Measurements from ENCODE around the gene GABPB2. TPM values are rescaled to one million over a fixed set of nuclear protein-coding genes. Genes with fewer than 3 reads are reported as not detected.
A peak's percentile ranks its signal among the peaks of the same experiment; 100 is the strongest.

GABPB2 gene
- total RNA-seq, 1 donor: 16.3 TPM

GRCh38 chr1:151164732-151165280, 94.2 kb downstream of the GABPB2 start:
- peak overlapping the region; percentile 93 for H2AFZ ChIP-seq (ENCODE audit: low read length)
- H3K4me3 ChIP-seq (ENCODE audit: insufficient read depth, low read length): peak overlapping the region; percentile 81
- H3K9me3 ChIP-seq (ENCODE audit: low read depth, low read length): no peaks in the 10 kb centered on the region
- DNase-seq (ENCODE audit: insufficient read length, low spot score, missing footprints): peak; percentile 87
- peaks cover 33% of the 10 kb centered on the region for H3K36me3 ChIP-seq (ENCODE audit: insufficient read depth, low read length)
- H4K20me1 ChIP-seq (ENCODE audit: insufficient read depth, low read length): no peaks in the 10 kb centered on the region
- peaks cover 28% of the 10 kb centered on the region for H3K79me2 ChIP-seq (ENCODE audit: insufficient read depth, low read length)
- no peaks in the 10 kb centered on the region for H3K27me3 ChIP-seq (ENCODE audit: insufficient read depth, low read length)
- peak overlapping the region; percentile 94 for H3K4me2 ChIP-seq (ENCODE audit: insufficient read depth, low read length)
- H3K27ac ChIP-seq (ENCODE audit: low read depth, low read length): peak overlapping the region; percentile 67
- H3K4me1 ChIP-seq (ENCODE audit: insufficient read depth, low read length): peaks cover 22% of the 10 kb centered on the region
- TF ChIP-seq, protein P1, sequence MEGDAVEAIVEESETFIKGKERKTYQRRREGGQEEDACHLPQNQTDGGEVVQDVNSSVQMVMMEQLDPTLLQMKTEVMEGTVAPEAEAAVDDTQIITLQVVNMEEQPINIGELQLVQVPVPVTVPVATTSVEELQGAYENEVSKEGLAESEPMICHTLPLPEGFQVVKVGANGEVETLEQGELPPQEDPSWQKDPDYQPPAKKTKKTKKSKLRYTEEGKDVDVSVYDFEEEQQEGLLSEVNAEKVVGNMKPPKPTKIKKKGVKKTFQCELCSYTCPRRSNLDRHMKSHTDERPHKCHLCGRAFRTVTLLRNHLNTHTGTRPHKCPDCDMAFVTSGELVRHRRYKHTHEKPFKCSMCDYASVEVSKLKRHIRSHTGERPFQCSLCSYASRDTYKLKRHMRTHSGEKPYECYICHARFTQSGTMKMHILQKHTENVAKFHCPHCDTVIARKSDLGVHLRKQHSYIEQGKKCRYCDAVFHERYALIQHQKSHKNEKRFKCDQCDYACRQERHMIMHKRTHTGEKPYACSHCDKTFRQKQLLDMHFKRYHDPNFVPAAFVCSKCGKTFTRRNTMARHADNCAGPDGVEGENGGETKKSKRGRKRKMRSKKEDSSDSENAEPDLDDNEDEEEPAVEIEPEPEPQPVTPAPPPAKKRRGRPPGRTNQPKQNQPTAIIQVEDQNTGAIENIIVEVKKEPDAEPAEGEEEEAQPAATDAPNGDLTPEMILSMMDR (IDR thresholded peaks at IDR 0.05; ENCODE audit: extremely low read depth, low read depth, low read length): no peak

GRCh38 chr1:151165281-151165737, 94.7 kb downstream of the GABPB2 start:
- H3K4me2 ChIP-seq (ENCODE audit: insufficient read depth, low read length): peak overlapping the region; percentile 94
- peak overlapping the region; percentile 81 for H3K4me3 ChIP-seq (ENCODE audit: insufficient read depth, low read length)
- no peaks in the 10 kb centered on the region for H4K20me1 ChIP-seq (ENCODE audit: insufficient read depth, low read length)
- H3K9me3 ChIP-seq (ENCODE audit: low read depth, low read length): no peaks in the 10 kb centered on the region
- H3K4me1 ChIP-seq (ENCODE audit: insufficient read depth, low read length): peaks cover 22% of the 10 kb centered on the region
- DNase-seq (ENCODE audit: insufficient read length, low spot score, missing footprints): no peak
- peak overlapping the region; percentile 93 for H2AFZ ChIP-seq (ENCODE audit: low read length)
- H3K79me2 ChIP-seq (ENCODE audit: insufficient read depth, low read length): peaks cover 28% of the 10 kb centered on the region
- peak overlapping the region; percentile 67 for H3K27ac ChIP-seq (ENCODE audit: low read depth, low read length)
- TF ChIP-seq, protein P1 (IDR thresholded peaks at IDR 0.05; ENCODE audit: extremely low read depth, low read depth, low read length): no peak
- peaks cover 30% of the 10 kb centered on the region for H3K36me3 ChIP-seq (ENCODE audit: insufficient read depth, low read length)
- H3K27me3 ChIP-seq (ENCODE audit: insufficient read depth, low read length): no peaks in the 10 kb centered on the region

DNA sequence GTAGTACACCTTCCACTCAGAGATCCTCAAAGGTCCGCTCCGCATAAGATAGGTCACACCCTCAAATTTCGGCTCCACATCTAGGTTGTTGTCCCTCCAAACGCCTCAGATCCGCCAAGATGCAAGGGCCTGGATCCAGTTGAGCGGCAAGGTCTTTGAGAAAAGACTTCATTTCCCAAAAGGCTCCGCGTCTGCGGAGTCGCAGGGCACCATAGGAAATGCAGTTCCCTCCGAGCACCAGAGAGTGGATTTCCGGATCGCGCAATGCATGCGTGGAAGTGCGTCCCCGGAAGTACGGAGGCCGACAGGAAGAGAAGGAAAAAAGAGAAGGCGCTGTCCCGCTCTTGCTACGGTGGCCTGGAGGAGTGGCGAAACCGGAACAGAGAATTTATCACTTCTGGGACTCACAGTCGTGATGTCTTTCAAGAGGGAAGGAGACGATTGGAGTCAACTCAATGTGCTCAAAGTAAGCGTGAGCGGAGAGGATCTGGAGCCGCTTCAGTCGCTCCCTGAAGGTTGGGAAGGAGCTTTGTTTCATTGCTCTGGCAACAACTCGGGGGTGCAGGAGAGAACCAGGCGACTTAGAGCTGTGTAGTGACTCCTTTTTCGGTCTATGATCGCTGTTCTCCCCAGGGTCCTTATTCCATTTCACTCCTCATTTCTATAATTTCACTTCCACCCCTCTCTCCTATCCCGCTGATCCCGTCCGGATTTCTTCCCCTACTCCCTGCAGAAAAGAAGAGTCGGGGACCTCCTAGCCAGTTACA, 95.4 kb downstream of the GABPB2 start, which contains the start of the genes LYSMD1 and SCNM1:
LYSMD1 (minus strand) TSS at position 165 of the 767 bp plus-strand sequence. CDS start 644 bp downstream, outside the sequence.
SCNM1 (plus strand) TSS at position 407 of the 767 bp plus-strand sequence; CDS start at position 416, 9 bp downstream.
- TF ChIP-seq, protein P1 (IDR thresholded peaks at IDR 0.05; ENCODE audit: extremely low read depth, low read depth, low read length): no peak
- H3K36me3 ChIP-seq (ENCODE audit: insufficient read depth, low read length): peaks cover 29% of the 10 kb centered on the region

GRCh38 chr1:151166505-151166956, 96.0 kb downstream of the GABPB2 start:
- DNase-seq (ENCODE audit: insufficient read length, low spot score, missing footprints): peak; percentile 94
- TF ChIP-seq, protein P1 (IDR thresholded peaks at IDR 0.05; ENCODE audit: extremely low read depth, low read depth, low read length): no peak
- Histone ChIP-seq H3K27me3 (ENCODE audit: insufficient read depth, low read length) (no peaks in the 10 kb centered on the region), H2AFZ (ENCODE audit: low read length) (peak overlapping the region; percentile 87), H3K9me3 (ENCODE audit: low read depth, low read length) (no peaks in the 10 kb centered on the region), H3K27ac (ENCODE audit: low read depth, low read length) (peak overlapping the region; percentile 84), H4K20me1 (ENCODE audit: insufficient read depth, low read length) (no peaks in the 10 kb centered on the region), H3K4me3 (ENCODE audit: insufficient read depth, low read length) (peak overlapping the region; percentile 81), H3K4me1 (ENCODE audit: insufficient read depth, low read length) (peaks cover 22% of the 10 kb centered on the region), H3K4me2 (ENCODE audit: insufficient read depth, low read length) (peak overlapping the region; percentile 94), H3K79me2 (ENCODE audit: insufficient read depth, low read length) (peaks cover 28% of the 10 kb centered on the region), H3K36me3 (ENCODE audit: insufficient read depth, low read length) (peaks cover 31% of the 10 kb centered on the region)

More for the DNA sequence above, 95.4 kb downstream of the GABPB2 start, which contains the start of the genes LYSMD1 and SCNM1:
- H3K4me2 ChIP-seq (ENCODE audit: insufficient read depth, low read length): peak within 1 kb of the TSS; percentile 94
- peak; percentile 95 for DNase-seq (ENCODE audit: insufficient read length, low spot score, missing footprints)
- H3K4me3 ChIP-seq (ENCODE audit: insufficient read depth, low read length): peak within 1 kb of the TSS; percentile 81
- no peaks in the 10 kb centered on the region for H3K9me3 ChIP-seq (ENCODE audit: low read depth, low read length)
- peak within 1 kb of the TSS; percentile 93 for H2AFZ ChIP-seq (ENCODE audit: low read length)
- H4K20me1 ChIP-seq (ENCODE audit: insufficient read depth, low read length): no peaks in the 10 kb centered on the region
- peaks cover 22% of the 10 kb centered on the region for H3K4me1 ChIP-seq (ENCODE audit: insufficient read depth, low read length)
- peak within 1 kb of the TSS; percentile 84 for H3K27ac ChIP-seq (ENCODE audit: low read depth, low read length)
- peaks cover 28% of the 10 kb centered on the region for H3K79me2 ChIP-seq (ENCODE audit: insufficient read depth, low read length)
- H3K27me3 ChIP-seq (ENCODE audit: insufficient read depth, low read length): no peaks in the 10 kb centered on the region

Data from osteoblast (primary cell).